NCI-H187 (cell line): ENCODE measurements around the gene NPBWR2.
"Not testable (repeated sequence)": the region's sequence is repeated elsewhere in the genome, so short reads cannot be mapped to it uniquely, and the experiment has no call there.

Source experiments
- DNase-seq, 2 experiments: peaks; one replicate each; lab custom pipeline; 2025; lab: John Stamatoyannopoulos, UW

Gene NPBWR2

GRCh38 chr20:64119301-64119680 lies 11.9 kb upstream of the NPBWR2 start:
- no peak for DNase-seq

- not testable (repeated sequence) for DNase-seq
These were observed 10.0 kb upstream of the NPBWR2 start for GRCh38 chr20:64117432-64117777.

- DNase-seq: no peak
These were observed 9.4 kb upstream of the NPBWR2 start for GRCh38 chr20:64116541-64117431.

DNA sequence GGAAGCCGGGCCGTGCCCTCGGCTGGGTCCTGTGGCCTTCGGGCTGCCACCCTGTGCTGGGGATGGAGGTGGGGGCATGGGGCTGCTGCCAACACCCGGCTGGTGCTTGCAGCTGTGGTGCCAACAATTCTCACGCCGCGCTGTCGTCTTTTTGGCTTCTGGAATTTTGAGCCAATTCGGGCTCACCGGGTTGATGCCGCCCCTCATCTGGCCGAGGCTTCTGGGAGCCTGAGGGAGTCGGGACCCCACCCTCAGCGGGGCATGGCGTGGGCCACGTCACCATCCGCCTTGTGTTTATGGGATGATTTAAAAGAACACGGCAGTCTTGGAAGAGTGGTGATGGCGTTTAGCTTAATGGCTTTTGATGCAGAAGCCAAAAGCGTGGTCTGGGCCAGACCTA lies 8.7 kb upstream of the NPBWR2 start:
- no peak for DNase-seq

GRCh38 chr20:64115171-64115911 lies 8.0 kb upstream of the NPBWR2 start:
- peak; percentile 20 to 45 for DNase-seq

DNA sequence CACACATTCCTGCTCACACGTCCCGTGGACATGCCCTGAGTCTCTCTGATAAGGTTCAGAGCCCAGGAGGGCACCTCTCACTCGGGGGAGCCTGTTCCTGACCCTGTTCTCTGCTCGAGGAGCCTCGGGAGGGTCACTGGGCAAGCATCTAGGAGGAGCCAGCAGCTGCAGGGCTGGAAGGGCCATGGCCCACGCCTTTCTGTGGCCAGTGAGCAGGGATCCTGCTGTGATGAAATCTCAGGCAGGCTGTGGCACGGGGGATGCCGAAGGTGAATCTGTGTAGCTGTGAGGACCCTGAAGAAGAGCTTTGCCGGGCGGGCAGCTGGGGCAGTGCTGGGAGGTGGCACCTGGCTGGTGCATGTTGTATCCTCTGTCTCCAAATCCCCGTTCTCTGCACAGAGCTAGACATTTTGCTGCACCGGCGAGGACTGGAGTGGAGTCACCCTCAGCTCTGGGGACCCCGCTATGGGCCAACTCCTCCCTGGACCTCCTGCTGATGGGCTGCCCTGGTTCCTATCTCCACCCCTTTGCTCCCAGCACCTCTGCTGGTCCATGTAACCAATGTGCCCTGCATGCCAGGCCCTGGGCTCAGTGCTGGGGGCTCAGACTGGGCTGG lies 7.1 kb upstream of the NPBWR2 start:
- no peak for DNase-seq

- DNase-seq: no peak
These were observed 6.5 kb upstream of the NPBWR2 start for GRCh38 chr20:64113796-64114355.

DNA sequence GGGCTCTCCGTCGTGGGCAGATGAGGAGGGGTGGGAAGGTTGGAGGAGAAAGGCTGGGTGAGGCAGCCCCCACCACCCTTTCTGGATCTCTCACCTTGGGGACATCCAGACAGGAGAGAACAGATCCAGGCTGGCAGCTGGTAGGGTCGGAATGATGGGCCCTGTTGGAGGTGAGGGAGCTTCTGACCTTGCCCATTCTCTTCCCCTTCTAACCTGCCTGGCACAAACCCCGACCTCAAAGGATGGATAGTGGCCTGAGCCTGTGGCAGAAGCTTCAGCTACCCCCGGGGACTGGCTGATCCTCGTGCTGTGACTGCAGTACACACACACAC lies 6.0 kb upstream of the NPBWR2 start:
- DNase-seq: no peak

GRCh38 chr20:64112691-64113443 lies 5.5 kb upstream of the NPBWR2 start:
- no peak for DNase-seq

- DNase-seq: no peak
These were observed 4.7 kb upstream of the NPBWR2 start for GRCh38 chr20:64111841-64112641.

DNA sequence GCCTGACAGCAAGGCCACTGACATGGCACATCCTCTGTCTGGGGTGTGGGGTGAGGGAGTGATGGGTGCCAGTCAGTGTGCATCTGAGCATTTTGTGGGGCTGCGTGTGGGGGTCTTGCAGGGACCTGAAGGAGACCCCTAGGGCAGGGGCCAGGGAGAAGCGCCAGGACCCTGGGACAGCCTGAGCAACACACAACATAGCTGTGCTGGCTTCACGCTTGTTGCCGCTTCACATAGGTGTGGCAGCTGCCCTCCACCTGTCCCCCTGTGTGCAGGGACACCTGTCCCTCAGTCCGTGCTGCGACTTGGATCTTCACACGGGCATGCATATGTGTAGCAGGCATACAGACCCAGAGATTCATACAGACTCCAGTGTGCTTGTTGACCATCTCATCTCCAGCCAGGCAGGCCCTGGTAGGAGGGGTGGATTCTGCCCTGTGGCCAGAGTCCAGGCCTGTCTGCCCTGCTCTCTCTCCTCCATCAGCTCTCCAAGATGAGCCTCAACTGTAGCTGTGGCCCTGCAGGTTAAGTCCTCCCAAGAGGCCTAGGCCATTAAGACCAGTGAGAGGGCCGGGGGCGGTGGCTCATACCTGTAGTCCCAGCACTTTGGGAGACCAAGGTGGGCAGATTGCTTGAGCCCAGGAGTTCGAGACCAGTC lies 3.2 kb upstream of the NPBWR2 start:
- no peak for DNase-seq

- no peak for DNase-seq
These were observed 2.5 kb upstream of the NPBWR2 start for GRCh38 chr20:64109831-64110391.

DNA sequence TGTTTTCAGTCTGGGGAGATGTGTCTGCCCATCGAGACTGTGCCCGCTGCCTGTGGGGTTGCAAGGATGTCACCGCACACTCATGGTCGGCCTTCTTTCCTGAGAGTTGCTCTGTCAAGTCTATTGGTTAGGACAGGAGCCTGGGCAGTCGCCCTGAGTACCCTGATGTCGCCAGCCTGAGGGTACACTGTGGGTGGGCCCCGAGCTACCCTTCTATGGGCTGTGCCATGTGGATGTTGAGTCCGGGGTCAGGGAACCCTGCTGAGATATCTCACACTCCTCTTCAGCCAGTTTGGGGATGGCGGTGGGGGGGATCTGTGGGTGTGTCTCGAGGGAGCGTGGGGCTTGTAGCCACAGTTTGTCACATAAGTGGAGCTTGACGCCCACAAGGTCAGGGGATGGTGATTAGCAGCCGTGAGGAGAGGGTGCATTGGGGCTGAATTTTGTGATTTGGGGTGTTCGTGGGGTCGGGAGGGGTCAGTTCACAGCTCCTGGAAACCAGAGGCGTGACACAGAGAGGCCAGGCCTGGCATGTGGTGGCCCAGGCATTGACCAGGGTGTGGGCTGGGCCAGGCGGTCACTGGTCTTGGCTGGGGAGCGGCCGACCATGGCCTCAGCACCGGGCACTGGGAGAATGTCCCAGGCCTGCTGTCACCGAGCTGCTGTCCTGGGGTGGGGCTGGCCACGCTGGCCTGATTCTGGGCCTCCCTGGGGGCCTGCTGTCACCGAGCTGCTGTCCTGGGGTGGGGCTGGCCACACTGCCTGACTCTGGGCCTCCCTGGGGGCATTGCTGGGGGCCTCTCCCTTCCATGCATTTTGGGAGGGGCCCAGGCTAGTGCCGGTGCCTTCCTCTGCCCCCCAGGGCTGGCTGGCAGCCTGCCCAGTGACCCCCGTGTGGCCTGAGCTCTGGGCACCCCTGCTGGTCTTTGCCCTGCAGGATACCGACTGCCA lies 1.6 kb upstream of the NPBWR2 start:
- no peak for DNase-seq

- DNase-seq: no peak
These were observed 532 bp upstream of the NPBWR2 start for GRCh38 chr20:64107736-64108457.

DNA sequence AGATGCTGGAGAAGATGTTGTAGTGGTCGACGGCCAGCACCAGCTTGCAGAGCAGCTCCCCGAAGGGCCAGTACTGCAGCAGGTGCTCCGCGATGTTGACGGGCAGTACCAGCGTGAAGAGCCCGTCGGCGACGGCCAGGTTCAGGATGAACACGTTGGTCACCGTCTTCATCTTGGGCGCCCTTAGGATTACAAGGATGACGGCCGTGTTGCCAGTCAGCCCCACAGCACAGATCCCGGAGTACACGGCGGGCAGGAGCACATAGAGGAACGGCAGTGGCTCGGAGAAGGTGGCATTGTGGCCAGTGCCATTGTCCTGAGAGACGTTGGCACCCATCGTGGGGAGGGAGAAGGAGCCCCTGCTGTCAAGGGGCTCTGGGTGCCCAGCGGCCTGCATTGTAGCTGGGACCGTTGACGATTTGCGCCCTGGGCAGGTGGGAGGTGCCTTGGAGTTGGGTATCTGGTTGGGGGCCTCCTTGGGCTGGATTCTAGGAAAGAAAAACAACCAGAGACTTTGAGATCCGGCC lies 867 bp downstream of the NPBWR2 start:
- no peak for DNase-seq

GRCh38 chr20:64105846-64106434 lies 1.4 kb downstream of the NPBWR2 start:
- no peak for DNase-seq

- DNase-seq: no peak
These were observed 2.5 kb downstream of the NPBWR2 start for GRCh38 chr20:64104667-64105451.
